Testis (tissue), 2 donors: ENCODE measurements around the gene DOK6.

Experiments
- POLR2A ChIP-seq: fragments of 450-650 bp; IDR thresholded peaks from one replicate; pipeline ENCODE4 v1.6.1; 2017; ENCODE audit warnings: antibody characterized with exemption, mild to moderate bottlenecking, moderate library complexity
- TF ChIP-seq, protein P1 (sequence below), 3 experiments: fragments of 450-650 bp in 2 of 3; fragments of 200-600 bp in 1 of 3; sonication (generic) in 1 of 3; IDR thresholded peaks; one replicate each; pipeline ENCODE4 v1.5.1; 2016 to 2019; ENCODE audit warnings: antibody characterized with exemption in 3 of 3, mild to moderate bottlenecking in 2 of 3, moderate library complexity in 1 of 3

DNA sequence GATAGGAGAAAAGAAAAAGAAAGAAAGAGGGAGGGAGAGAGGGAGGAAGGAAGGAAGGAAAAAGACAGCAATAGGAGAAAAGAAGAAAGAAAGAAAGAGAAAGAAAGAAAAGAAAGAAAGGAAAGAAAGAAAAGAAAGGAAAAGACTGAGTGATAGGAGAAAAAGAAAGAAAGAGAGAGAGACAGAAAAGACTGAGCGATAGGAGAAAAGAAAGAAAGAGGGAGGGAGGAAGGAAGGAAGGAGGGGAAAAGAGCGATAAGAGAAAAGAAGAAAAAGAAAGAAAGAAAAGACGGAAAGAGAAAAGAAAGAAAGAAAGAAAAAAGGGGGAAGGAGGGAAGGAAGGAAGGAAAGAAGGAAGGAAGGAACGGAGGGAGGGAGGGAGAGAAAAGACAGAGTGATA lies 216.7 kb downstream of the DOK6 start:
- TF ChIP-seq, protein P1, sequence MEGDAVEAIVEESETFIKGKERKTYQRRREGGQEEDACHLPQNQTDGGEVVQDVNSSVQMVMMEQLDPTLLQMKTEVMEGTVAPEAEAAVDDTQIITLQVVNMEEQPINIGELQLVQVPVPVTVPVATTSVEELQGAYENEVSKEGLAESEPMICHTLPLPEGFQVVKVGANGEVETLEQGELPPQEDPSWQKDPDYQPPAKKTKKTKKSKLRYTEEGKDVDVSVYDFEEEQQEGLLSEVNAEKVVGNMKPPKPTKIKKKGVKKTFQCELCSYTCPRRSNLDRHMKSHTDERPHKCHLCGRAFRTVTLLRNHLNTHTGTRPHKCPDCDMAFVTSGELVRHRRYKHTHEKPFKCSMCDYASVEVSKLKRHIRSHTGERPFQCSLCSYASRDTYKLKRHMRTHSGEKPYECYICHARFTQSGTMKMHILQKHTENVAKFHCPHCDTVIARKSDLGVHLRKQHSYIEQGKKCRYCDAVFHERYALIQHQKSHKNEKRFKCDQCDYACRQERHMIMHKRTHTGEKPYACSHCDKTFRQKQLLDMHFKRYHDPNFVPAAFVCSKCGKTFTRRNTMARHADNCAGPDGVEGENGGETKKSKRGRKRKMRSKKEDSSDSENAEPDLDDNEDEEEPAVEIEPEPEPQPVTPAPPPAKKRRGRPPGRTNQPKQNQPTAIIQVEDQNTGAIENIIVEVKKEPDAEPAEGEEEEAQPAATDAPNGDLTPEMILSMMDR (IDR thresholded peaks at IDR 0.05), result no peak
- TF ChIP-seq POLR2A, result no peak
